ENCODE data around the gene HOXA6.
A peak's percentile ranks its signal among the peaks of the same experiment; 100 is the strongest.

The HOXA6 gene

DNA sequence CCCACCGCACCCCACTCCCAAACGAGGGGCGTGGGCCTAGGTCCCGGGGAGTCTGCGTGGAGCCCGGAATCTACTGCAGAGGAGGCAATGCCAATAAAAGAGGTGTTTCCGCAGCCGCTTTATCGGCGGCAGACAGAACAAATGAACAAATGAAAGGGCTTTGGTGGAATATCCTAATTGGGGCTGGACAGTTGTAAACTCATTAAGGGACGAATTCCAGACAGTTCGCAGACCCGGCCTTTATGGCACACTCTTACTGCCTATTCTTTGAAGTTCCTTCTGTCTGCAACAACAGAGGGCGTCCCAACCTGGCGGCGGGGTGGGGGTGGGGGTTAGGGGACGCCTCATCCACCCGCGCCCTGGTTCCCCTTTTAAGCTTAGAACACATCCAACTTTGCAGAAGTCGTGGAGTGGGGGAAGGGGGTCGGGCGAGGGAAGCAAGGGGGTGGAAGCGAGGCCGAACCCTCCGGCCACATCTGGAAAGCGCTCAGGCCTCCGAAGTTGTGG, 13.7 kb upstream of the HOXA6 start:
- H3K27ac ChIP-seq (ENCODE audit: low read depth in 2 of 2, low read length in 2 of 2): peak overlapping the region; percentile 92 to 99
- peaks cover 23 to 28% of the 10 kb centered on the region in 2 donors for H3K4me1 ChIP-seq (ENCODE audit: control insufficient read depth in 2 of 2, insufficient read depth in 2 of 2, low read length in 2 of 2)
- H3K9me3 ChIP-seq (ENCODE audit: control insufficient read depth in 2 of 2, low read length in 2 of 2): no peaks in the 10 kb centered on the region
- peak overlapping the region; percentile 14 to 81 for H3K9ac ChIP-seq (ENCODE audit: low read depth in 1 of 2, low read length in 2 of 2)
- H3K36me3 ChIP-seq (ENCODE audit: control insufficient read depth in 2 of 2, insufficient read depth in 2 of 2, low read length in 2 of 2): no peaks in the 10 kb centered on the region
- H3K27me3 ChIP-seq (ENCODE audit: control insufficient read depth in 2 of 2, insufficient read depth in 2 of 2, low read length in 2 of 2): peaks cover 0 to 3% of the 10 kb centered on the region in 2 donors
- H3K4me3 ChIP-seq (ENCODE audit: low read length in 2 of 2): peak overlapping the region; percentile 67 to 82

DNA sequence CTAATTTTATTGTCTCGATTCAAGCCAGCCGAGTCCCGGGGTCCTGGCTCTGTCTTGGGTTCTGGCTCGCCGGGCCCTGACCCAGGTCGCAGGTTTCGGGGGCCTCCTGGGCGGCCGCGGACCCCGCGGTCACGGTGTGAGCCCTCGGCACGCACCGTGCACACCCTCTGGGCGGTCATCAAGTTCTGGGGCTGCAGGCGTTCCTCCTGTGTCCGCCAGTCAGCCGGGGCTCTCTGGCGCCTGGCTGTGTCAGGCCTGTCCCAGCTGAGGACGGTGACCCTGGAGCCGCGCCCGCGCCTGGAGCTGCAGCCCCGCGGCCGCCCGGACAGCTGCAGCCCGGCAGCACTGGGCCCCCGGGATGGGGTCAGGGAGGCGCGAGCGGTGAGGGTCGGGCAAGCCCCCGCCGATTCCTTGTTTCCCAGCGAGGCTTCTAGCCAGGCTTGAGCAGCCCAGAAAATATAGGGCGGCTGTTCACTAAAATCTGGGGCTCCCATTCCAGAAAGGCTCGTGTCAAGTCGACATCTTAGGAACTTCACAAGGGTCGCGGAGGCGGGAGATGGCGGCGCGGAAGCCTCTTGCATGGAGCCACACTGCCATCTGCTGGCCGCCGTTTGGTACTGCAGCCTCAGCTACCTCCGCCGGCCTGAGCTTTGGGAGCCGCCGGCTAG, 13.1 kb upstream of the HOXA6 start:
- peak overlapping the region; percentile 81 to 84 for H3K9ac ChIP-seq (ENCODE audit: low read depth in 1 of 2, low read length in 2 of 2)
- peaks cover 24 to 28% of the 10 kb centered on the region in 2 donors for H3K4me1 ChIP-seq (ENCODE audit: control insufficient read depth in 2 of 2, insufficient read depth in 2 of 2, low read length in 2 of 2)
- peak overlapping the region; percentile 92 to 99 for H3K27ac ChIP-seq (ENCODE audit: low read depth in 2 of 2, low read length in 2 of 2)
- H3K4me3 ChIP-seq (ENCODE audit: low read length in 2 of 2): peak overlapping the region; percentile 67 to 82
- H3K36me3 ChIP-seq (ENCODE audit: control insufficient read depth in 2 of 2, insufficient read depth in 2 of 2, low read length in 2 of 2): no peaks in the 10 kb centered on the region
- H3K9me3 ChIP-seq (ENCODE audit: control insufficient read depth in 2 of 2, low read length in 2 of 2): no peaks in the 10 kb centered on the region
- H3K27me3 ChIP-seq (ENCODE audit: control insufficient read depth in 2 of 2, insufficient read depth in 2 of 2, low read length in 2 of 2): peaks cover 0 to 3% of the 10 kb centered on the region in 2 donors

DNA sequence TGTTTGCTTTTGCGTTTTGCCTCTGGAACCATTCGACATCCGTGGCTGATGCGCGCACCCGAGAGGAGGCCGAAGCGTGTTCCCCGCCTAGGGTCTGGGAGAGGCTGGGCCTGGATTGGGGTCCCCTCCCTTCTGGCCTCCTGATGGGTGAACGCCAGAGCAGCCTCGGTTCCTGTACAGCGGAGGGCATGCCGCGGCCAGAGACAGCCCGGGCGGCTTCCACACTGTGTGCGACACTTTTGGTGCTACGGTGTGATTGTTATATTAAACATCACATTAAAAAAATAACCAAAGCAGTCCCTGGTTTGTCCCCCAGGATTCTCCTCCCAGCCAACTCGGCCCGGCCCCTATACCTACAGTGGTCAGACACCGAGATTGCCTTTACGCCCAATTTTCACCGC, 12.6 kb upstream of the HOXA6 start:
- H3K27ac ChIP-seq (ENCODE audit: low read depth in 2 of 2, low read length in 2 of 2): peak overlapping the region; percentile 92 to 99
- H3K9me3 ChIP-seq (ENCODE audit: control insufficient read depth in 2 of 2, low read length in 2 of 2): no peaks in the 10 kb centered on the region

DNA sequence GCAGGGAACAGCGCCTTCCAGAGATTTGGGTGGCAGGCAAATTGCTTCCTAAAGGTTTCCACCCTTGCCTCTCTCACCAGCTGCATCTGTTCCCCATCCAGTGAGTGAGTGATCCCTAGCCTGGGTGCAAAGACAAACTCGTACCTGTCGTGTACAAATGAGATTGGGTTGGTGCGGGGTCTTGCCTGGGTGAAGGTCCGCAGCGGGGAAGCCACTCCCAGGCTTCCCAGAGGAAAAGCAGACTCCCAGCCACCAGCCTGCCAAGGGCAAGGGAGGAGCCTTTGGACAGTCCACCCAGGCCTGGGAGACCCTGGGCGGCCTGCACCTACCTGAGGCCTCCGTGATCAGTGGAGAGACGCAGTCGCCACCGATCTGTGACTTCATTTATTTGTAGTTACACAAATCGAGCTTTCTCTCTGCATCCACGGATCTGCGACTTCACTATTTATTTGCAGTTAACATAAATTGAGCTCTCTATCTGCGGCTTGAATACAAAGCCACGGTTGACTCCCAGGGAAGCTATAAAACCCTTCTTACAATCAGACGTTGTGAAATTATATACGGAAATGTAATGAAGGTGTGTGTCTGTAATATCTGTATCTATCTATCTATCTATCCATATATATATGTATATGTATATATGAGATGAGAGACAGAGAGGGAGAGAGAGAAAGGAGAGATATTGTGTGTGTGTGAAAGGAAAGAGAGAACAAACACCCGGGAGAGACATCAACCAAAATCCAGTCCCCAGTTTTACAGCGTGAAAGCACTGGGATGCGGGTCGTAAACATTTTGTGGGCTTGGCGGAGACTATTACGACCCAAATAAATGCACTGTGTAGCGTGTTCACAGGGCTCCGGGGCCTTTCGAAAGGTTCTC, 11.9 kb upstream of the HOXA6 start:
- H3K4me3 ChIP-seq (ENCODE audit: low read length in 2 of 2): peak overlapping the region; percentile 80 to 82
- H3K36me3 ChIP-seq (ENCODE audit: control insufficient read depth in 2 of 2, insufficient read depth in 2 of 2, low read length in 2 of 2): no peaks in the 10 kb centered on the region
- peaks cover 0 to 6% of the 10 kb centered on the region in 2 donors for H3K27me3 ChIP-seq (ENCODE audit: control insufficient read depth in 2 of 2, insufficient read depth in 2 of 2, low read length in 2 of 2)
- peaks cover 33 to 38% of the 10 kb centered on the region in 2 donors for H3K4me1 ChIP-seq (ENCODE audit: control insufficient read depth in 2 of 2, insufficient read depth in 2 of 2, low read length in 2 of 2)
- peak overlapping the region; percentile 92 to 99 for H3K27ac ChIP-seq (ENCODE audit: low read depth in 2 of 2, low read length in 2 of 2)
- peak overlapping the region; percentile 81 to 84 for H3K9ac ChIP-seq (ENCODE audit: low read depth in 1 of 2, low read length in 2 of 2)
- no peaks in the 10 kb centered on the region for H3K9me3 ChIP-seq (ENCODE audit: control insufficient read depth in 2 of 2, low read length in 2 of 2)

More for the DNA sequence above, 12.6 kb upstream of the HOXA6 start:
- Histone ChIP-seq H3K36me3 (ENCODE audit: control insufficient read depth in 2 of 2, insufficient read depth in 2 of 2, low read length in 2 of 2) (no peaks in the 10 kb centered on the region), H3K9ac (ENCODE audit: low read depth in 1 of 2, low read length in 2 of 2) (peak overlapping the region; percentile 81 to 84), H3K4me1 (ENCODE audit: control insufficient read depth in 2 of 2, insufficient read depth in 2 of 2, low read length in 2 of 2) (peaks cover 29 to 33% of the 10 kb centered on the region in 2 donors), H3K4me3 (ENCODE audit: low read length in 2 of 2) (peak overlapping the region; percentile 67 to 82), H3K27me3 (ENCODE audit: control insufficient read depth in 2 of 2, insufficient read depth in 2 of 2, low read length in 2 of 2) (peaks cover 0 to 3% of the 10 kb centered on the region in 2 donors)

DNA sequence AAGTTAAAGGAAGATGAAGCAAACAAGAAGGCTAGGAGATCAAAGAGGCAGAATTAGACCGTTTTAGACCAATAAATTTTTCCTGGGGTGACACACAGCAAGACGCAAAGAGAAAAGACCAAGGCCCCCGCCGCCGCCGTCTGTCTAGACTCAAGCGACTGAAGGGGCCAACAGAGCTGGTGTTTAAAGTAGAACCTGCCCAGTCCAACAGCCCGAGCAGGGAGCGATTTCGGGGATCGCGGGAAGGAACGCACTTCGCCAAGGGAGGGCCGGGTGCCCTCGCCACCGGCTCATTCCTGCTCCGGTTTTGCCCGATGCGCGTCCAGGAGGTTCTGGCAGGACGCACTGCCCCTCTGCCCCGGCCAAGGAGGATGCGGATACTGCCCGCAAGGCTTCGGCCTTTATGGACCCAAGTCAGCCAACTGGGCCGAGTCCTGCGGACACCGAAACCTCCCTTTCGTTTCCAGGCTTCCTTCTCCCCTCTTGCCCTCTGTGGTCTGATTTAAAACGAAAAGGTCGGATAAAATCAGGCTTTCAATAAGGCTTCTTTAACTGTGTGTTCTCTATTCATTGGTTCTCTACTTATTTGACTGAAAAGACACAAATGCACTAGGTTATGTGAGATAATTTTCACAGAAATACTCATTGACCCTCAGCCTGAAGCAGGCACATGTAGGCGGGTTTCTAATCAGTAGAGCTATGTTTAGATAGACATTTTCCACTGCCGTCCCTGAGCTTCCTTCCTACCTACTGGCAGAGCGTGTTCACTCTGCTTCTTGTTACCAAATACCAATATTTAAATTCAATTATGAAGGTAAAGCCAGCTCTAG, 11.1 kb upstream of the HOXA6 start:
- Histone ChIP-seq H3K4me3 (ENCODE audit: low read length in 2 of 2) (peak overlapping the region; percentile 80 to 82), H3K9ac (ENCODE audit: low read depth in 1 of 2, low read length in 2 of 2) (peak overlapping the region; percentile 81 to 84), H3K27me3 (ENCODE audit: control insufficient read depth in 2 of 2, insufficient read depth in 2 of 2, low read length in 2 of 2) (peaks cover 0 to 9% of the 10 kb centered on the region in 2 donors), H3K9me3 (ENCODE audit: control insufficient read depth in 2 of 2, low read length in 2 of 2) (no peaks in the 10 kb centered on the region), H3K4me1 (ENCODE audit: control insufficient read depth in 2 of 2, insufficient read depth in 2 of 2, low read length in 2 of 2) (peaks cover 32 to 40% of the 10 kb centered on the region in 2 donors), H3K36me3 (ENCODE audit: control insufficient read depth in 2 of 2, insufficient read depth in 2 of 2, low read length in 2 of 2) (no peaks in the 10 kb centered on the region), H3K27ac (ENCODE audit: low read depth in 2 of 2, low read length in 2 of 2) (peak overlapping the region; percentile 92 to 99)

DNA sequence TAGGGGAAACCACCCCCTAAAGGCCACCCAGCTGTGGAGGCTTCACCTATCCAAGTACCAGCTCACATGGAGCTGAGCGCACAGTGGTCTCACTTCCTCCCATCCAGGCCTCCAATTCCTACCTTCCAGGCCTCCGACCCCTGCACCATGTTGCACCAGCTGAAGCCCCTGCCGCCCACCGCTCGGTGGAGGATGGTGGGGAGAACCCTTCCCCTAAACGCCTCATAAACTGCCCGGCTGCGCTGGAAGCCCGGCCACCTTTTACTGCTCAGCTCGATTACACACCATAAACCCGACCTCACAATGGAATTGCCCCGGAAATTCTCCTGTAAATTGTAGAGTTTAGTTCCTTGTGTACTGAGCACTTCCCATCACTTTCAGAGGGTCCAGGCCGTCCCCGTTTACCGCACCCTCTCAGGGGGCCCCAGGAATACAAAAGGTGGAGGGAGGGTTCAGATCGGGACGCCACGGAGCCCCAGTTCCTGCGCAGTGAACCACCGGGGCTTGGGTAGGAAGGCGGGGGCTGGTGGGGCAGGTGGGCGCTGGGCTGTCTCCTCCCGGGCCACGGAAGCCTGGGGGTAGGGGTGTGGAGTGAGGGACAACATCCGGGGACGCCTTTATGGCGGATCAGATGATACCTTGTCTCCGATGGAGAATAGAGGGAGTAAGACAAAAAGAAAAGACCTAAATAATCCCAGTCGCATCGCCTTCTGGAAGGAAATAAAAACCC, 10.3 kb upstream of the HOXA6 start:
- Histone ChIP-seq H3K9me3 (ENCODE audit: control insufficient read depth in 2 of 2, low read length in 2 of 2) (no peaks in the 10 kb centered on the region), H3K4me3 (ENCODE audit: low read length in 2 of 2) (peak overlapping the region; percentile 80 to 82), H3K4me1 (ENCODE audit: control insufficient read depth in 2 of 2, insufficient read depth in 2 of 2, low read length in 2 of 2) (peaks cover 37 to 41% of the 10 kb centered on the region in 2 donors), H3K27ac (ENCODE audit: low read depth in 2 of 2, low read length in 2 of 2) (peak overlapping the region; percentile 92 to 99), H3K27me3 (ENCODE audit: control insufficient read depth in 2 of 2, insufficient read depth in 2 of 2, low read length in 2 of 2) (peaks cover 0 to 6% of the 10 kb centered on the region in 2 donors), H3K36me3 (ENCODE audit: control insufficient read depth in 2 of 2, insufficient read depth in 2 of 2, low read length in 2 of 2) (no peaks in the 10 kb centered on the region), H3K9ac (ENCODE audit: low read depth in 1 of 2, low read length in 2 of 2) (peak overlapping the region; percentile 81 to 84)

DNA sequence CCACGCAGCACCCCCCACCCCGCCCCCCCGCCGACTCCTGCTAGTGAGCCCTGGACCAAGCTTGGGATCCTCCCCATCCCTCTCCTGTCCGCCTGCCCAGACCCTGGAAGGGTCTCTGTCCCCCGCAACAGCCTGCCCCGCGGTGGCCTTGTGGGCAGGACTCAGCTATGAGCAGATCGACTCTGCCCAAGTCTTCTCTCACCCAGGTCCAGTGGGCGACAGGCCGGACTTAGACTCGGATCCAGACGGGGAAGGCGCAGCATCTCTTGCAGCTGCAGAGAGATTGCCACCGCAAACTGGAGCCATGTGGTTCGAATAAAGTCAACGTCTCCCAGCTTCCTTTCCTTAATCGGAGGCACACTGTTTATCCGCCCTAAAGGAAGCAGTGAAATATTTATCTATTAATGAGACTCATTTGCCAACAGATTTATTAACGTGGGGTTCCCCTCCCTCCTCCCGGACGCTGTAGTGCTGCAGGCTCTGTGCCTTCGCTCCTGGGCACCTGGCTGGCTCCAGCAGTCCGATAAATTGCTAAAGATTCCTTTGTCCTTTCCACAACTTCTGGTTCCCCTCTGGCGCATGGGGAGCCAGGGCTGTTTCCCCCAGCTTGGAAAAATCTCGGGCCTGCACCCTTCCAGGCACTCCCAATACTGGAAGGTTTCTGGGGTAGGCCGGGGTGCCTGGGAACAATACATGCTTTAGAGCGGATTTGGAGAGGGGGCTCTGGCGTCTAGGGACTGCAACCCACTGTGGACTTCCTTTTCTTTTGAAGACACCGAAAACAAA, 9.5 kb upstream of the HOXA6 start:
- no peaks in the 10 kb centered on the region for H3K9me3 ChIP-seq (ENCODE audit: control insufficient read depth in 2 of 2, low read length in 2 of 2)
- H3K4me3 ChIP-seq (ENCODE audit: low read length in 2 of 2): peak overlapping the region; percentile 80 to 82
- peaks cover 0 to 13% of the 10 kb centered on the region in 2 donors for H3K27me3 ChIP-seq (ENCODE audit: control insufficient read depth in 2 of 2, insufficient read depth in 2 of 2, low read length in 2 of 2)
- peak overlapping the region; percentile 92 to 99 for H3K27ac ChIP-seq (ENCODE audit: low read depth in 2 of 2, low read length in 2 of 2)
- no peaks in the 10 kb centered on the region for H3K36me3 ChIP-seq (ENCODE audit: control insufficient read depth in 2 of 2, insufficient read depth in 2 of 2, low read length in 2 of 2)
- peak overlapping the region; percentile 79 to 81 for H3K9ac ChIP-seq (ENCODE audit: low read depth in 1 of 2, low read length in 2 of 2)
- H3K4me1 ChIP-seq (ENCODE audit: control insufficient read depth in 2 of 2, insufficient read depth in 2 of 2, low read length in 2 of 2): peaks cover 40 to 41% of the 10 kb centered on the region in 2 donors

DNA sequence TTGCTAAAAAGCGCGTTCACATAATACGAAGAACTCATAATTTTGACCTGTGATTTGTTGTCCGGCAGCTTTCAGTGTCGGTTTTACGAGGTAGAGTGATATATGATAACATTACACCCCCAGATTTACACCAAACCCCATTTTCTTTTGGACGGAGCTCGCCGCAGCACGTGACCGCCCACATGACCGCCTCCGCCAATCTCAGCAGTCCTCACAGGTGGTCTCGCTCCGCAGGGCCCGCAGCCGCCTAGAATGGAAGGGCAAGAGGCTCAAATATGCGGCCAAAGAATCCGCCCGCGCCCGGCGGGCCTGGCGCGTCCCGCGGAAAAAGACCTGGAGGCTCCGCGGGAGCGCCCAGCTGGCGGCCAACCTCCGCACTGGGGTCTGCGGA, 8.9 kb upstream of the HOXA6 start, which contains the start of gene HOXA7:
Gene HOXA7 (minus strand): TSS at position 168 of the 391 bp plus-strand sequence. CDS start 130 bp downstream, at position 38.
- peaks cover 2 to 14% of the 10 kb centered on the region in 2 donors for H3K27me3 ChIP-seq (ENCODE audit: control insufficient read depth in 2 of 2, insufficient read depth in 2 of 2, low read length in 2 of 2)
- H3K27ac ChIP-seq (ENCODE audit: low read depth in 2 of 2, low read length in 2 of 2): peak within 1 kb of the TSS; percentile 92 to 99
- H3K4me1 ChIP-seq (ENCODE audit: control insufficient read depth in 2 of 2, insufficient read depth in 2 of 2, low read length in 2 of 2): peaks cover 35 to 36% of the 10 kb centered on the region in 2 donors

More for the DNA sequence above, 8.9 kb upstream of the HOXA6 start, which contains the start of gene HOXA7:
- Histone ChIP-seq H3K9me3 (ENCODE audit: control insufficient read depth in 2 of 2, low read length in 2 of 2) (no peaks in the 10 kb centered on the region), H3K9ac (ENCODE audit: low read depth in 1 of 2, low read length in 2 of 2) (peak within 1 kb of the TSS; percentile 79 to 81), H3K36me3 (ENCODE audit: control insufficient read depth in 2 of 2, insufficient read depth in 2 of 2, low read length in 2 of 2) (no peaks in the 10 kb centered on the region), H3K4me3 (ENCODE audit: low read length in 2 of 2) (peak within 1 kb of the TSS; percentile 80 to 82)
